ENCODE data around the gene SMAD6.

SMAD6 gene

GRCh38 chr15:66702787-66703539 lies 927 bp downstream of the SMAD6 start:
- no peak for DNase-seq (ENCODE audit: low read depth in 2 of 2, low spot score in 1 of 2)

DNA sequence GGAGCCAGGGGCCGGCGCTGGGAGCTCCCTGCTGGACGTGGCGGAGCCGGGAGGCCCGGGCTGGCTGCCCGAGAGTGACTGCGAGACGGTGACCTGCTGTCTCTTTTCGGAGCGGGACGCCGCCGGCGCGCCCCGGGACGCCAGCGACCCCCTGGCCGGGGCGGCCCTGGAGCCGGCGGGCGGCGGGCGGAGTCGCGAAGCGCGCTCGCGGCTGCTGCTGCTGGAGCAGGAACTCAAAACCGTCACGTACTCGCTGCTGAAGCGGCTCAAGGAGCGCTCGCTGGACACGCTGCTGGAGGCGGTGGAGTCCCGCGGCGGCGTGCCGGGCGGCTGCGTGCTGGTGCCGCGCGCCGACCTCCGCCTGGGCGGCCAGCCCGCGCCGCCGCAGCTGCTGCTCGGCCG lies 1.5 kb downstream of the SMAD6 start:
- no peak for DNase-seq (ENCODE audit: low read depth in 2 of 2, low spot score in 1 of 2)

- DNase-seq (ENCODE audit: low read depth in 2 of 2, low spot score in 1 of 2), result no peak
Observed at GRCh38 chr15:66704019-66704802, 2.2 kb downstream of the SMAD6 start.

DNA sequence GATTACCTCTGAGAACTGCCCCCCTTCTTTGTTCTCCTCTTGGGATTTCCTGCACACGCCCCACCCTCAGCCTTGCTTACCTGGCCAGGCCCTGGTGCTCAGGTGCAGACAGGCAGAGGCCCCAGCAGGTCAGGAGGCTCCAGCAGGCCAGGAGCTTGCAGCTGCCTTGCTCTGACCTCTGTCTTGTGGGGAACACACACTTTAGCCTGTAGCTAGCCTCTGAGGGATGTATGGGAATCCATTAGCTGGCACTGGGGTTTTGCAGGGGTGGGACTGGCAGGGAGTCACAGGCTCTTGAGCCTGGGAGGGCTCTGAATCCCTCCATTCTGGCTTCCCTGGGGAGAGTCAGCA lies 2.7 kb downstream of the SMAD6 start:
- DNase-seq (ENCODE audit: low read depth in 2 of 2, low spot score in 1 of 2), result no peak

GRCh38 chr15:66705277-66706146 lies 3.5 kb downstream of the SMAD6 start:
- DNase-seq (ENCODE audit: low read depth in 2 of 2, low spot score in 1 of 2), result no peak

GRCh38 chr15:66706225-66706732 lies 4.2 kb downstream of the SMAD6 start:
- no peak for DNase-seq (ENCODE audit: low read depth in 2 of 2, low spot score in 1 of 2)

GRCh38 chr15:66706840-66707239 lies 4.8 kb downstream of the SMAD6 start:
- no peak for DNase-seq (ENCODE audit: low read depth in 2 of 2, low spot score in 1 of 2)

- DNase-seq (ENCODE audit: low read depth in 2 of 2, low spot score in 1 of 2), result no peak
Observed at GRCh38 chr15:66707310-66708082, 5.5 kb downstream of the SMAD6 start.

DNA sequence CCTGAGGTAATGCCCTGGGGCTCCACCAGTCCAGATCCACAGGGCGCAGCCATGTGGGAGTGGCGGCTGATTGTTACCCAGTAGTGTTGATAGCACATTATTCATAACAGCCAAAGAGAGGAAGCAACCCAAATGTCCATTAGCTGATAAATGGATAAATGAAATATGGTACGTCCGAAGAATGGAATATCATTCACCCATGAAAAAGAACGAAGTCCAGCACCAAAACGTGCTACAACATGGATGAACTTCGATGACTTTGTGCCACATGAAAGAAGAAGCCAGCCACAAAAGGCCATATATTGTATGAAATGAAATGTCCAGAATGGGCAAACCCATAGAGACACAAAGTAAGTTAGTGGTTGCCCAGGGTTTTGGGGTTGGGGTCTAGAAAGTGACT lies 6.4 kb downstream of the SMAD6 start:
- DNase-seq (ENCODE audit: low read depth in 2 of 2, low spot score in 1 of 2), result no peak

DNA sequence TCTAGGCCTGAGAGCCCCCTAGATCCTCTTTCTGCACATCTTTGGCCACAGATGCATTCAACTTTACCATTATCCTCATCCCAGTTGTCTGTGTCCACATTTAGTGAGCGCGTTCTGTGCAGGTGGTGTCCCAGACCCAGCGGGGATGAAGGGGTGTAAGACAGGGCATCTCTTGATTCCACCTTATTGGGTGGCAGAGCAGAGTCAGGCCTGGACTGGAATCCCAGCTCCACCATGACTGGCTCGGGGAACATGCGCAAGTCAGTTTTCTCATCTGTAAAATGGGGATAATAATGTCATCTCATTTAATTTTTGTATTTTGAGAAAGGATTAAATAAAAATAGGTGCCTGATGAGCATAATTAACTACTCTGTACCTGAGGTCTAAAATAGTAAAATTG lies 7.8 kb downstream of the SMAD6 start:
- no peak for DNase-seq (ENCODE audit: low read depth in 2 of 2, low spot score in 1 of 2)

DNA sequence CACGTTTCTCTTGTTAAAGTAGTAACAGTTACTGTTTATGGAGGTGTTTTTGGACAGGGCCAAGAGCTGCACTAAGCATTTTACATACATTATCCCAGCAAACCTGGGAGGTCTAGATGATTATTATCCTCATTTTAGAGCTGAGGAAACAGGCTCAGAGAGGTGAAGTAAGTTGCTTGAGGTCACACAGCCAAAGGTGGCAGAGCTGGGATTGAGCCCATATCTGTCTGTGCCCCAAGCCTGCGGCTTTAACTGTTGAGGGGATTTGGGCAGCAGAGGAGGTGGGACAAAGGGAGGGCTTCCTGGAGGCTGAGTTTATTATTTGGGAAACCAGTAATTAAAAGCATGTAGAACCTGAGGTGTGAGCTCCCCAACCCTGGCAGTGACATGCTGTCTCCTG lies 9.2 kb downstream of the SMAD6 start:
- DNase-seq (ENCODE audit: low read depth in 2 of 2, low spot score in 1 of 2), result no peak

DNA sequence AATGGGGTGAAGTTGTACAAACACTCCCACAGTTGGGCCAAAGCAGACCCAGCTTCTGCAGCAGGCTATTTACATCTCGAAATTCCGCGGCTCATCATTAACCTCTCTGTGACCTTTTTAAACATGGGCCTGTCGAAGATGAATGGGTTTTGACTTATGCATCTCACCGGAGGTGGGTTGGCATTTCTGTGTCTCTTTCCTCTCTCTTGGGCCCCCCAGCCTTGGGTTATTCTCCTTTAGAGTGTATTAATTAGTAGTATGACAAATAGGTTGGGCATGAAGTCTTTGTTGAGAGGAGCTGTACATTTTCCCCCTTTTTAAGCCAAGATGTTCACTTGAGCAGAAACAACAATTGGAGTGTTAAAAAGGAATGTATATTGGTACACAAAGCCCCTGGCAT lies 9.8 kb downstream of the SMAD6 start:
- no peak for DNase-seq (ENCODE audit: low read depth in 2 of 2, low spot score in 1 of 2)

GRCh38 chr15:66713843-66714508 lies 11.9 kb downstream of the SMAD6 start:
- no peak for DNase-seq (ENCODE audit: low read depth in 2 of 2, low spot score in 1 of 2)

DNA sequence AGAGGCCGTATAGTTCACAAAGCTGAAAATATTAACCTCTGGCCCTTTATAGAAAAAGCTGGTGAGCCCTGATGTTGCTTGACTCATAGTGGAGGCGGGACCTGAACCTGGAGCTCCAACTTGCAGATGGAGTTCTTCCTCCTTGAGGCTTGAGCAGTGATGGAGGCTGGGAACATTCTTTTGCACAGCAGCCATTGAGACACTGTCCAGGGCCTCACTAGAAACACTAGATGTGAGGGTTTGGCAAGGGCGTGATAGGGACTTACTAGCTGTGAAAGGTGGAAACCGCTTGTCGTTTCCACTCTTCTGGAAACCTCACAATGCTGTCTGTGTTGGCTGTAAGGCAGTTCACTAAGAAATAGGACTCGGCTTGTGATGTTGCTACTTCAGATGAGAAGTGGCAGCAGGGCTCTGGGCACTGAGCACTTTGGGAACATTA lies 12.5 kb downstream of the SMAD6 start:
- no peak for DNase-seq (ENCODE audit: low read depth in 2 of 2, low spot score in 1 of 2)

GRCh38 chr15:66715181-66715624 lies 13.2 kb downstream of the SMAD6 start:
- no peak for DNase-seq (ENCODE audit: low read depth in 2 of 2, low spot score in 1 of 2)

DNA sequence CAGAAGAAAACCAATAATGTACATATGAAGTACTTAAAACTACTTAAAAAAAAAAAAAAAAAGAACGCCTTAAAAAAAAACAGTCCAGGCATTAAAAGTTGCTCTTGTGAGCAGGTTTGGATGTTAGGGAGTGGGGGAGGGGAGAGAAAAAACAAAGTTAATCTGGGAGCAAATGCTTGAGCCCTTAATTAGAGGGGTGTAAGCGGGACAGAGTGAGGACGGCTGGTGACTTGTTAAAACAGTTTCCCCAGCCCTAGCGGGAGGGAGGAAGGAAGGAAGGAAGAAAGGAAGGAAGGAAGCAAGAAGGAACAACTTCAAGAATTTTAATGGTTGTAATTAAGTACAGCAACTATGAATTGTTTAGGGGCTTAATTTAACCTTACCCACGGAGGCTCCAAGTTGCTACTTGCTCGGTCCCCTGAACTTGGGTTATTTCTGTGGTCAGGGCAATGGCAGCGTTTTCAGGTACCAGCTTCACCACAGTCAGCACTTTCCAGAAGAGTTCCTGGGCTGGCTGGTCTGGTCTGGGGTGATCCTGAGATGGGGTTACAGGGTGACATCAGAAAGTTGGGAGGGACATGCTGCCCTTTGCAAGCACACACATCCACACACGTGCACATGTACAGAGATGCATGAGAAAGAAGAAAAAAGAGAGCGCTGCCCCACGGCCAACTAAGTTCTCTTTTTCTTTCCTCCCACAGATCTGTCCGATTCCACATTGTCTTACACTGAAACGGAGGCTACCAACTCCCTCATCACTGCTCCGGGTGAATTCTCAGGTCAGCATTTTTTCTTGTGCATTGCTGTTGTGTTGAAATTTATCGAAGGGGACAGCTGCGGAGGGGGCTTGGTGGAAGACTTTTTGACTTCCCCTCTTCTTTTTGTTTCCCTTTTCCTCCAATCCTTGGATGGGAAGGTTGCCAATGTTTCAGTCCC lies 14.0 kb downstream of the SMAD6 start:
- no peak for DNase-seq (ENCODE audit: low read depth in 2 of 2, low spot score in 1 of 2)

DNA sequence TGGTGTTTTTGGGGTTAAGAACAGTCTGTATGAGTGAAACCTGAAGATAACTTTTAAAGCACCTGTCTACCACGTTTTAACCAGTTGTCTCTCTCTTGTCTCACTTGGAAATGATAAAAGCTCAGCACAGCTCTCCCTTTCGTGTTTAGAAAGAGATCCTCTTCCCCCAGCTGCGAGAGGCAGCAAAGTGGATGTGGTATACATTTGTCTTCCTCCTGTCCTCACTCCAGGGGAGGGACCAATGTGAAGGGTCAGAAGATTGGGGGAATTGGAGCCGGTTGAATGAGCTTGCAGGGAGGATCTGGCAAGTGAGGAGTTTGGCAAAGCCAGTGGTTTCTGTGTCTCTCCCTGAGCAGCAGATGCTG lies 14.6 kb downstream of the SMAD6 start:
- DNase-seq (ENCODE audit: low read depth in 2 of 2, low spot score in 1 of 2), result no peak

DNA sequence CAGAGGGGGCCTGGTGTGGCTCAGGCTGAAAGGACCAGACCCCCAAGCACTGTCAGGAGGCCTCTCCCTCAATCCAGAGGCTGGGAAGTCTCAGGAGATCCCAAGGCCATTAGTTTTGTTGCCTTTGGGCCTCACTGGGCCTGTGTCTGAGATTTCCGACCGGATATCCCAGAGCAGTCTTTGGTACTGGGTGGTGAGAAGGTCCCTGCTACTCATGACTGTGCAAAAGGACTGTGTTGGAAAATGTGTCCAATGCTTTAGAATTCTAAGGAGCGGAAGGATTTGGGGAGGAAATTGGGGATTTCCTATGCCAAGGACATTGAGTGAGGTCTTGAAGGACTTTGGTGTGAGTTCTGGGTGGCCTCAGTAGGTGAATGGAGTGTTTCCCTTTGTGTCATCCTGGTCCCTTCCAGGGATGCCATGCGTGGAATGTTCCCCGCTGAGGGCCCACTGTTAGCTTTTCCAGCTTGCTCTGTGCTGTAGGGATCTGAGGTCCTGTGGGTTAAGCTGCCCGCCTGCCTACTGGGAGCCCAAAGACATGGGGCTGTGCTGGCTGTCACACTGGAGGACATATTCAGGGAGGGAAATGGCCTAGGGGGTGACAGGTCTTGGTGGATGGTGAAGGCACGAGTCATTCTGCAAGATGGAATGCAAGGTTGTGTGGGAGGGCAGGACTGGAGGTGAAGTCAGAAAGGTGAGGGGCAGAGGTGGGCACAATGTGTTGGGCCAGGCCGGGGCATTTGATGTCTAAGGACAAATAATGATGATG lies 16.4 kb downstream of the SMAD6 start:
- no peak for DNase-seq (ENCODE audit: low read depth in 2 of 2, low spot score in 1 of 2)

All from stimulated activated CD8-positive, alpha-beta memory T cell treated with anti-CD3 and anti-CD28 coated beads, Interleukin-4, amount 100 ng/mL, for 1 hour (primary cell).